Fibroblast of skin of back (primary cell): ENCODE results near the gene ELOVL2.
"Not testable (repeated sequence)": the region's sequence is repeated elsewhere in the genome, so short reads cannot be mapped to it uniquely, and the experiment has no call there.

Source experiments
- DNase-seq: peaks from one replicate; pipeline ENCODE4 v3.0.0-alpha.2; 2013

ELOVL2 gene

DNA sequence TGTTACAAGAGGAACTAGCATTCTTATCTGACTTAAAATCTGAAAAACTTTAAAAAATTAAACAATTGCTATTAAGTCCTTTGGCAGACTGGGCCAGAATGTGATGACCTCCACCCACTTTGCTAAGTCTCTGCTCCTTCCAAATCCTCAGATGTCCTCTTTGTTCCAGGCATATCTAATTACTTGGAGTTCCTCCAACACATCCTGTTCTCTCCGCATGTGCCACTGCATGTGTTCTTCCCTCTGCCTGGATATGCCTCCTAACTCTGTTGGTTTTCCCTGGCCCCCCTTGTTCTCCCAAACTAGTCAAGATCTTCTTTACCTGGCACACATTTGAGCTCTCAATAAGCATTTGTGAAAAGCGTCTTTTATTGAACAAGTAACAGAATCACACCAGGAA is 23.1 kb downstream of the ELOVL2 start:
- DNase-seq, result no peak

DNA sequence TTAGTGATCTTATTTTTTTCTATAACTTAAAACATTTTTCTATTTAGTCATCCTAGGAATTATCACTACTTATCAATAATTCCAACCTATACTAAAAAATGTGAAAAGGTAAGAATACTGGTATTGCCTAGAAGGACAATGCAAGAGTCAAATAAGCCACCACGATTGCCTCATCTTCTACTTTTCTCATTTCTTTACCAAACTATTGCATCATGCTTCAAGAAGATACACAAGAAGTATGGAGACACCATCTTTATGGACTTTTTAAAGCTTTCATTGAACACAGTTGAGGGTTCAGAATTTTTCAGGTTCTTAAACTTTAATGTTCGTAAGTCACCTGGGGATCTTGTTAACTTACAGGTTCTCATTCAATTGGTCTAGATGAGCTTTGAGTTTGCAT is 25.9 kb downstream of the ELOVL2 start:
- no peak for DNase-seq

DNA sequence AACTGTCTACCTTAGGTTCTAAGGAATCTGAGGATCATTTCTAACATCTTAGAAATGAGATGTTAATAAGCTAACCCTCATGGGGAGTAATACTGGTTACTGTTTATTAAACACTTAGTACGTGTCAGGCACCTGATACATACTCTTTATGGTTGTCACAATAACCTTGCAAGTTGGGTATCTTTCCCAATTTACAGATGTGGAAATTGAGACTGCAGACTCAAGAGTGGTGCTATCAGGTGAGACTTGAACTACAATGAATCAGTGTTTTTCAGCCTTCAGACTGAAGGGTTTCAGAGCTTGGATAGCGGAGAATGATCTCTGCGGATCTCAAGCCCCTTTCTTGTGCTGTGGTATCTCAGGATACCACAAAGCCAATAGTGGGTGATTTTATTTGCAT is 27.0 kb downstream of the ELOVL2 start:
- no peak for DNase-seq

DNA sequence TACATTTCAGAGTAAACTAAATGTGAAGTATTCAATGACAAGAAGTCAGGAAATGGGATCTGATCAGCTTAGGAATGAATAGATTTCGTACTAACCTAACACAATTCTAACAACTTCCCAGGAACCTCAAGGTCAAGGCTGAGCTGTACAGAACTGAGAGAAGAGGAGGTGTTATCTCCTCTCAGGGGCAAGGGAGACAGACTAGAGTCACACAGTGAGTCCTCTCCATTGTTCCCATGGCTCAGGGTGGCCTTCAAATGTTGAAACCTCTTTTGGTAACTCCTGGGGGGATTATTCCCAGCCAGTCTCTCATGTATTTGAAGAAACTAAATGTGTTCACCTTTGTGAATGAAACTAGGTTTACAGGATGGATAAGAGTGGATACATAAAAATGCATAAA is 27.7 kb downstream of the ELOVL2 start:
- DNase-seq, result no peak

DNA sequence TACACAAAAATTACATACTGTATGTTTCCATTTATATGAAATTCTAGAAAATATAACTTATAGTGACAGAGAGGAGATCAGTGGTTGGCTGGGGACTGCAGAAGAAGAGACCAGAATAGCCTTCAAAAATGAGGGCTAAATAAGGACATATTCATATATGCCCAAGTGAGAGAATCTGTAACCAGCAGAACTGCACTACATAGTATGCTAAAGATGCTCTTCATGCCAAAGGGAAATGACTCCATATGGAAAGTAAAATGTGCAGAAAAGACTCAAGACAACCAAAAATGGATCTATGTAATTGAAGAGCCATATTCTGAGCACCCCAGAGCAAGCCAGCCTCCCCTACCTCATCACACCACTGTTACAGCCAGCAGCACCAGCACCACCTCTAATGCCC is 29.0 kb downstream of the ELOVL2 start:
- DNase-seq, result no peak

DNA sequence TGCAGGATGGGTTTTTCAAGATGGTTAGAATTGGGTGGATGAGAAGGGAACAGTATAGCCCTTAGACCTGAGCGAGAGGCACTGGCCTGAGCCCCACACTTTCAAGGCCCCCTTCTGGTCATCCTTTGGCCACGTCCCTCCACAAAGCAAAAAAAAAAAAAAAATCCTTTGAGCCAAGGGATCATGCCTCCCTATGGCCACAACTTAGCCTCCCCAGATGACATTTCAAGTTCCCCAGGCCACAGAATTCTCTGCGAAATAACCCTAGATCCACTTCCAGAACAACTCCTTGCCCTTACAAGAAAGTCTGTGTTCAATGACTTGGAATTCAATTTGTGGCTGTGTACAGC is 30.4 kb downstream of the ELOVL2 start:
- no peak for DNase-seq

DNA sequence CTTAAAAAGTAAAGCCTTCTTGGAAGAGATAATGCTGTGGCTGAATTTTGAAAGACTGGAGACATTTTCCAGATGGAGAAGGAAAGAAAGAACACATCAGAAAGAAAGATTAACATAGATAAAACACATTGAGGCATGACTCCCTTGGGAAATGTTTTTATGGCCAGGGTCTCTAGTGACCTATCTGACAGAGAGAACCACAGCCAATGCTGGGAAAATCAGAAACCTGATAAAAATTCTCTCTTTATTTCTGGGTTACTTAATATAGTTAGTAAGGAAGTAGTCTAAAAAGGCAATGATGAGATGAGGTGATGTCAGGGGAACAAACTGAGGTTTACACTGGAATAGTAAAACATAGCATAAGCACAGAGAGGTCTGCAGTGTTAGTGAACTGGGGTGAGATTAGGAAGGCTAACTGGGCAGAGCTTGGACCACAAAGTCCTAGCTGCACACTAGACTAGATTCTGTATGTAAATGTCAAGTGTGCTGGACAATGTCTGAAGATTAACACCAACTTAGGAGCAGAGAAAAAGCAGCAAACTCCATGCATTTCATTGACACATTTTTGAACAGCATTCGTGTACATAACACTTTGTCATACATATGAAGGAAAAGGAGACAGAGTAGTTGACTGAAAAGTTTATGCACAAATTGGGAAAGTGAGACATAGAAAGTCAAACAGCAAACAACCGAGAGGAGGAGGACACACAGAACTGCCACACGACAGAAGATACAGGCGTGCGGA is 31.0 kb downstream of the ELOVL2 start:
- no peak for DNase-seq

DNA sequence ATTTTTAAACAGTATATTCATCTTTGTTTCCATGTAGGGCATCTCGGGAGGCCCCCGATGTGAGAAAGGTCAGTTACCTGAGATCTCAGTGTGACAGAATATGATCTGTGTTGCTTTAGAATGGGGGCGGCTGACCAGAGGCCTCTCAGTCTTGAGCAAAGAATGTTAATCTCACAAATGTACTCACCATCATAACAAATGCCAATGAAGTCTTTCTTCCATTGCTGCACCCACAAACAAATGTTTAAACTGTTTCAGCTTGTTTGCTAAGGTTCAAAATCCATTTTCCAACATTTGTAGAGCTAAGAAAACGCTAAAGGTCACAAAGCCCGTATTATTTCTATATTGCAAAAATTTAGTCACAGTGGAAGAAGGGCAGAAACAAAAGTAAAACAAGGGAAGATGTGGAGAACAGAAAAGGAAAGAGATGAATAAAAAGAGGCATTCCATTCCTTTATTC is 31.8 kb downstream of the ELOVL2 start:
- no peak for DNase-seq

DNA sequence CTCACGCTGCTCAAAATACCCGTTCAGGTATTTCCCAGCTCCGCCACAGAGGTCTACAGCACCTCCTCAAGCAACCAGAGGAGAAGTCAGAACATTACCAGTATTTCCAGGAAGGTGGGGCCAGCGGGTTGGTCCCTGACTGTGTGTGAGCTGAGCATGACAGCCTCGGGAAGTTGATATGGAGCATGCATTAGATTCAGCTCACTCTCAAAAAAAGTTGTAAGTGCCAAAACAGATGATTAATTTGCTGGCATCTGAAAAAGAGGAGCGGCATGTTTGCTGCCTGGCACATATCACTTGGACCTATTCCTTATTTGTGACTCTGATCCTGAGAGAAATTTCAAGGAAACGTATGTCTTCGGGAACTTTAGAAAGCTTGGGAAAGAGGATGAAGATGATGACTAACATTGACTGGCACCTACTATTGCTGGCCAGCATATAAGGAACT is 32.3 kb downstream of the ELOVL2 start:
- DNase-seq, result peak; percentile 31

DNA sequence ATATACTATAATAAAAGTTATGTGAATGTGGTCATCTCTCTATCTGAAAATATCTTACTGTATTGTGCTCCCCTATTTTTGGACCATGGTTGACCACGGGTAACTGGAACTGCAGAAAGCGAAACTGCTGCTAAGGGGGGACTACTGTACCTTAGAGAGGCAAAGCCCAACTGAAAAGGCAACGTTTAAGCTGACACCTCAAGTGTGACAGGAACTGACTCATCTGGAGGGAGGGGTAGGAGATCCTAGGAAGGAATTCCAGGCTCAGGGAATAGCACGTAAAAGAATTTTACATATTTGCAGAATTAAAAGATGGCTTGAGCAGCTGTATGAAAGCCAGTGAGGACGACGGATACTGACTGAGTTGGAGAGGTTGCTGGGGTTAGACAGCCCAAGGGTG is 34.8 kb downstream of the ELOVL2 start:
- peak; percentile 90 for DNase-seq

DNA sequence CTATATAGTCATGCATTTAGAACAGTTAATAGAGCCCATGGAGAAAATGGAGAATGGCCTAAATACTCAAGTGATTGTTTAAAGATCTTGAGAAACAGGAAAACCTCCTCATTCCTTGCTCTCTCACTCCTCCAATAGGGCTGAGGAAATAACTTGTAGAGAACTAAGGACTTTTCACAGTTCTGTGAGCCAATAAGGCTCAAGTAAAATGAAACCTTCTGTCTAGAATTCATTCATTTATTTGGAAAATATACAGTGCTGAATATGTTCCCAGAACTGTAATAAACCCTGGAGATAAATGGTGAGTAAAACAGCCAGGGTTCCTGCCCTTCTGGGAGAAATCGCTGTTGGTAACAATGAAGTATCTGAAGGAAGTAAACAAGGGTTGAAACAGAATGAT is 35.3 kb downstream of the ELOVL2 start:
- peak; percentile 35 for DNase-seq

DNA sequence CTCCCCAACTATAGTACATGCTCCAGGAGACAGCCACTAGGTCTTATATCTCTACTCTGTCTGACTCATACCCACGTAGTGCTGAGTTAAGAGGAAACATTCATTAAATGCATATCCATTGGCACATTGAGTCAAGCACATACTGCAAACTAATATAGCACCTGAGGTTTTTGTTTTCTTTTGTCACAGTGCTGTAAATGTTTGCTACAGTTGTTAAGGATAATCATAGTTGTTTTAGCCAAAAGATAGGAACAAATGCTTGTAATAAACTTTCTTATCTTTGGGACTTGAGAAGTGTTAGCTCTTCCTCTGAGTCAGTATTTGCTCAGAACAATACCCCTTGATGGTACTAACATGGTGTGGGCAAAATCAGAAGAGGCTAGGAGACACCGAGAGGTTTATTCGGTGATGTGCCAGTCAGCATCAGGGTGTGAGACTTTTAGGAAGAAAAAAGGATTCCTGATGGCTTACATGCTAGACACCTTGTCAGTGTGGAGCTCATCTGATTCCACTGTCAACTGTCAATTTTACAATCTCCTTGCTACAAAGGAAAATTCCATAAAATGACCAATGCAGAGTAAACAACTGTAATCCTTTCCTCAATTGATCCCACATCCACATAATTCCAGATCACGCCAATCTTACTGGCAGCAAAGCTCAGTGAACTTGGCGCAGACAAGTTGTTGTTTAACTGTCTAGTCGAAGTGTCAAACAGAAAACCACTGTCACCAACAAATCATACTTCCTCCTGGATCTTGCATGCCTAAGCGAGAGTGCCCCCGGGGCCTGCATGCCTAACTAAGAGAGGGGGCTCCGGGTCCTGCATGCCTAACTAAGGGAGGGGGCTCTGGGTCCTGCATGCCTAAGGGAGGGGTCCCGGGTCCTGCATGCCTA is 36.1 kb downstream of the ELOVL2 start:
- DNase-seq, result peak; percentile 66

DNA sequence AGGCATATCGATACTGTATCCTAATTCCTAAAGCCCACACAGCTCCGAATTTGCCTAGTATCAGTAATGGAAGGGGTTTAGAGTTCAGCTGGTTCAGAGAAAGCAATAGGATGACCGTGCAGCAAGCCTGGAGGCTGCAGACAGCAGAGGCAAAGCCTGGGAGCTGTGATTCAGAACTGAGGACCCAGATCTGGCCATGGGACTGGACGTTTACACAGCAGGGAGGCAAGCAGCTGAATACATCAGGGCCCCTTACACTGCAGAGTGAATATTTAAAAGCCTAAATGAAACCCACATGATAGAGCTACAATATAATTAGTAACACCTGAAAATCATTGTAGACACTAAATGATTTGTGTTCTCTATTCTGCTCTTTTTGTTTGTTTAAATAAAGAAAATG is 38.0 kb downstream of the ELOVL2 start:
- DNase-seq, result peak; percentile 45

DNA sequence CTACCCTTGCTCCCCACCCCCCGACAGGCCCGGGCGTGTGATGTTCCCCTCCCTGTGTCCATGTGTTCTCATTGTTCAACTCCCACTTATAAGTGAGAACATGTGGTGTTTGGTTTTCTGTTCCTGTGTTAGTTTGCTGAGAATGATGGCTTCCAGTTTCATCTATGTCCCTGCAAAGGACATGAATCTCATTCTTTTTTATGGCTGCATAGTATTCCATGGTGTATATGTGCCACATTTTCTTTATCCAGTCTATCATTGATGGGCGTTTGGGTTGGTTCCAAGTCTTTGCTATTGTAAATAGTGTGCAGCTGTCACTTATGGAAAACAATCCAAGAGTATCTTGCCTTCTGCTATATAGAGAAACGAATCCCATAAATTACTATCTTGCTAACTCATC is 40.8 kb downstream of the ELOVL2 start:
- not testable (repeated sequence) for DNase-seq

DNA sequence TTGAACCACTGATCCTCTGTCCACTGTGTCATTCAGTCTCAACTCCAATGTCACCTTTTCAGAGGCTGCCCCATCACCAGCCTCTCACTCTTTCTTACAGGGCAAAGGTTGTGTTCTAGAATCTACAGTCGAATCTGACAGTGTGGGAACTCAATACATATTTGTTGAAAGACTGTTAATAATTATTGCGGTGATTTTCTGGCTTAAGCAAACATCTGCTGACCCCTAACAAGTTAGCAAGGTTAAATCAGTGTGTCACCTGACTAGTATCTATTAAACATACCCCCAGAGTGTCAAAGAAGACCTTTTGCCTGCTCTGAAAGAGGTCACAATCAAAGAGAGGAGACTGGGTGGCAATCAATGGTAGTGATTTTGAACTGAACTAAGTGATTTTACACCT is 41.9 kb downstream of the ELOVL2 start:
- no peak for DNase-seq

DNA sequence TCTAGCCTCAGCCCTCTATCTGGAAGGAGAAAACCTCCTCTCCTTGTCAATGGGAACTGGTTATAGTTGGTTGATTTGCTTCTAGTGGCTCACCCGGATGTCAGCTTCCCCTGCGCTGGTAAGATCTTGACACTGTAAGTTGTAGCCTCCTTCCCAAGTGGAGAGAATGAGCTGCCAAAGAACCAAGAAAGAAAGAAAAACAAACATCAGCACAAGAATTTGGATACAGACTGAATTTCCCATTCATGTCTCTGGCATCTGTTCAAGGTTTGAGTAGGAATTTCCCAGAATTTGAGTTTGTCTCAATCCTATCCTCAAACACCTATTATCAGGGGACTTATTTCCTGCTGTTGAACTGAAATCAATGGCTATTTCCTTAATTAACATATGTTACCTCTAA is 44.1 kb downstream of the ELOVL2 start:
- peak; percentile 77 for DNase-seq

DNA sequence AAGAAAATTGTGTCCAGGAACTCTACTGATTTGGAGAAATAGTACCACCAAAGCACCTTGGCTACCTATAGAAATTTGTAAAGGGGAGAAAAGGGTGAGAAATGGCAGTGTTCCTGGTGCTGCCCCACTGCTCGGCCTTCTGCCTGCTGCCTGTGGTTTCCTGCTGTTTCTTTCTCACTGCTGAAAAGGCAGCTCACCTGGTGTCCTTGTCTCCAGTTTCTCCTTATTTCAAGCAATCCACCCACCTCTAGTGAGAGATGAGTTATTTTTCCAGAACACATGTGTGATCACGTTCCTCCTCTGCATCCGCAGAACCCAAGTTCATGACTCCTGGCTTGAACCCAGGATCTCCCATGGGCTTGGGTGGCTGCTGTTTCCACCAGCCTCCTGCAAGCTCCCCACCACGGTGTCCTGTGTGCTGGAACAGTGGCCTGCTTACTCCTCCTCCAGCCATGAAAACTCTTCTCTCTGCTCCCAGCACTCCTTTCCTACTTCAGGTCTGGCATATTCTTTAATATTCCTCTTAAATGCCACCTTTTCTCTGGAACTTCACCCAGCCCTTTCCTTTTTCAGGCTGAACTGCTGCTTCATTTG is 48.9 kb downstream of the ELOVL2 start:
- DNase-seq, result no peak

DNA sequence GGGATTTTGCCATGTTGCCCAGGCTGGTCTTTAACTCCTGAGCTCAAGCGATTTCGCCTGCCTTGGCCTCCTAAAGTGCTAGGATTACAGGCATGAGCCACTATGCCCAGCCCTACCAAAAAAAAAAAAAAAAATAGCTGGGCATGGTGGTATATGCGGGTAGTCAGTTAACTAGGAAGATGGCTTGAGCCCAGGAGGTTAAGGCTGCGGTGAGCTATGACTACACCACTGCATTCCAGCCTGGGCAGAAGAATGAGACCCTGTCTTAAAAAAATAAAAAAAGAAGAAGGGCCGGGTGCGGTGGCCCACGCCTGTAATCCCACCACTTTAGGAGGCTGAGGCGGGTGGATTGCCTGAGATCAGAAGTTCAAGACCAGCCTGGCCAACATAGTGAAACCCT is 50.2 kb downstream of the ELOVL2 start:
- DNase-seq, result no peak

DNA sequence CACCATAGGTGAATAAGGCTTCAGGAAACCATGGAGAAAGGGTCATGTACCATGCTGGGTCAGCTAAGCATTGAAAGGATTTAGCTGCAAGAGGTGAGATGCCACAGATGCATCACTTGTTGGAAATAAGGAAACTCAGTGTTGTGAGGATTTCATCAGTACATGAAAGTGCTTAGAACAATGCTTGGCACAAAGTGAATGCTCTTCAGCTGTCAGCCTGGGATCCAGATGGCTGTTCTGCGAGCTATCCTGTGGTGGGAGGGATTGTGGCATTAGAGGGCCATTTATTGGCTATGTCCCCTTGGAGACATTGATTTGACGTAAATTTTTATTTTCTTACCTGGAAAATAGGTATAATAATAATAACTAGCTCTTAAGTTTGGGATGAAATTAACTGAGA is 53.0 kb downstream of the ELOVL2 start:
- DNase-seq, result no peak

DNA sequence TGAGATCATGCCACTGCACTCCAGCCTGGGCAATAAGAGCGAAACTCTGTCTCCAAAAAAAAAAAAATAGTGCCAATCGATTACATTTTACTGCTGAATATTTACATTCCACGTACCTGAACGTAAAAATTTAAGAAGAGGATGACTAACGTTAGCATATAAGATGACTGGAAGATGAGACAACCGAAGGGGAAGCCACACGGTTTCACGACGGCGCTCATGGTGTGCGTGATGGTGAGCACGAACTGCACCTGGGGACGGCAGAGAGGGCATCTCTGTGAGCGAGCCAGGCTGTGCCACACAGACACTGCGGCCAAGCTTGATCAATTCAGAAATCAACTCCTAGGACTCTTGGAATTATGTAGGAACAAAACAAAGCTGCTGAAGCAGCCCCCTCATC is 54.5 kb downstream of the ELOVL2 start:
- DNase-seq, result no peak

DNA sequence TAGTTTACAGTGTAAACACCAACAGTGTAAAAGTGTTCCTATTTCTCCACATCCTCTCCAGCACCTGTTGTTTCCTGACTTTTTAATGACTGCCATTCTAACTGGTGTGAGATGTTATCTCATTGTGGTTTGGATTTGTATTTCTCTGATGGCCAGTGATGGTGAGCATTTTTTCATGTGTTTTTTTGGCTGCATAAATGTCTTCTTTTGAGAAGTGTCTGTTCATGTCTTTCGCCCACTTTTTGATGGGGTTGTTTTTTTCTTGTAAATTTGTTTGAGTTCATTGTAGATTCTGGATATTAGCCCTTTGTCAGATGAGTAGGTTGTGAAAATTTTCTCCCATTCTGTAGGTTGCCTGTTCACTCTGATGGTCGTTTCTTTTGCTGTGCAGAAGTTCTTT is 59.1 kb downstream of the ELOVL2 start:
- not testable (repeated sequence) for DNase-seq

DNA sequence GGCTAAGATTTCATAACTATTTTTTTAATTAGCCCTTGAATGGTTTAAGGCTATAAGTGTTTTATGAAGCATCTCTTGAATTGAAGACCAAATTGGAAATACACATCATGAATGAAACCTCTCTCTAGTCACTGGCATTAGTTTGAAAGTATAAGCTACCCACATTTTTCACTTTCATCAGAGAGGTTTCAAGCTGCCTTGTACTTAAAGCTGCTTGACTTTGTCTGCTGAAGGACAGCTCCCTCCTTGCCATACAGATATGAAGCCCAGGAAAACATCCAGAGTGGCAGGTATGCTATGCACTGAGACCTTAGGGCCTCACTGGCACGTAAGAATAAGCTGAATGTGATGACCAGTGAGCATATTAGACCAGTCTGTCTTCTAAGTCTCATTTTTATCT is 62.7 kb downstream of the ELOVL2 start:
- DNase-seq, result no peak

DNA sequence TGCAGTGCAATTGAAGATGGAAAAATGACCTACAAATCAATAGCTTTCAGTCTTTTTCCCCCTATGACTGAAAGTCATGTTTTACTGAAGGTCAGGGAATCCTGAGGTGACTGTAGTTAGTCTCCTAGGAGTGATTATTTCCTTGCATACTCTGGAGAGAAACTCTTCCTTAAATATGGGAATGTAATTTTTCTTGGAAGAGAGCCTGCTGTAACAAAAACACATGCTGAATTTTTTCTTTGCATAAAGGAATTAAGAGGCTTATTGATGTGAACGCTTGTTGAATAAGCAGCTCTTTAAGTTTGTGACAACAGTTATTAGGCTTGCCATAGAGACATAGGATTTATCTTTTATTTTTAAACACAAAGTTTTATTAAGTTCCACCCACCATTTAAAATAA is 64.5 kb downstream of the ELOVL2 start:
- peak; percentile 59 for DNase-seq
